DOHH2 (cell line): ENCODE results near the gene PRKAR1B.

Experiments used
- EZH2phosphoT487 ChIP-seq: fragments of 200-600 bp; sonication (generic); IDR thresholded peaks from 2 replicates; pipeline ENCODE4 v1.6.1; 2017; ENCODE audit warnings: borderline replicate concordance, mild to moderate bottlenecking, antibody characterized with exemption, low read length, moderate library complexity, mixed read lengths
- TF ChIP-seq, protein P1 (sequence below): fragments of 200-600 bp; sonication (generic); IDR thresholded peaks from one replicate; pipeline ENCODE4 v1.5.1; 2014; ENCODE audit warnings: antibody characterized with exemption, mild to moderate bottlenecking, low read depth, low read length; ENCODE audit not compliant: poor library complexity, severe bottlenecking

GRCh38 chr7:541661-542060 is 185.4 kb downstream of the PRKAR1B start:
- TF ChIP-seq, protein P1, sequence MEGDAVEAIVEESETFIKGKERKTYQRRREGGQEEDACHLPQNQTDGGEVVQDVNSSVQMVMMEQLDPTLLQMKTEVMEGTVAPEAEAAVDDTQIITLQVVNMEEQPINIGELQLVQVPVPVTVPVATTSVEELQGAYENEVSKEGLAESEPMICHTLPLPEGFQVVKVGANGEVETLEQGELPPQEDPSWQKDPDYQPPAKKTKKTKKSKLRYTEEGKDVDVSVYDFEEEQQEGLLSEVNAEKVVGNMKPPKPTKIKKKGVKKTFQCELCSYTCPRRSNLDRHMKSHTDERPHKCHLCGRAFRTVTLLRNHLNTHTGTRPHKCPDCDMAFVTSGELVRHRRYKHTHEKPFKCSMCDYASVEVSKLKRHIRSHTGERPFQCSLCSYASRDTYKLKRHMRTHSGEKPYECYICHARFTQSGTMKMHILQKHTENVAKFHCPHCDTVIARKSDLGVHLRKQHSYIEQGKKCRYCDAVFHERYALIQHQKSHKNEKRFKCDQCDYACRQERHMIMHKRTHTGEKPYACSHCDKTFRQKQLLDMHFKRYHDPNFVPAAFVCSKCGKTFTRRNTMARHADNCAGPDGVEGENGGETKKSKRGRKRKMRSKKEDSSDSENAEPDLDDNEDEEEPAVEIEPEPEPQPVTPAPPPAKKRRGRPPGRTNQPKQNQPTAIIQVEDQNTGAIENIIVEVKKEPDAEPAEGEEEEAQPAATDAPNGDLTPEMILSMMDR = no peak
- no peak for TF ChIP-seq EZH2phosphoT487
